H1 (cell line): ENCODE data around the gene ABHD4. TPM values are rescaled to one million over a fixed set of nuclear protein-coding genes. Genes with fewer than 3 reads are reported as not detected.

Experiments
- CTCF ChIA-PET: fragments of 300-600 bp; sonication (Branson Sonifier 250); formaldehyde crosslinking; loops from one replicate; lab custom pipeline; 2021; ENCODE audit not compliant: partially characterized antibody; lab: Charles Lee
- POLR2A ChIA-PET: fragments of 300-600 bp; sonication (Branson Sonifier 250); formaldehyde crosslinking; loops from one replicate; lab custom pipeline; 2021; ENCODE audit warnings: inconsistent platforms; ENCODE audit not compliant: partially characterized antibody; lab: Charles Lee
- DNase-seq, 2 experiments: peaks; one replicate each; pipeline versions ENCODE4 v3.0.0 to v3.0.0-alpha.2; 2010 to 2022; ENCODE audit warnings: low spot score in 2 of 2, low read depth in 1 of 2, mixed read lengths in 1 of 2
- FAIRE-seq: peaks from 2 replicates; lab custom pipeline; 2011; peaks lifted over from hg19 to GRCh38; lab: Jason Lieb, UNC
- H2AFZ ChIP-seq: 2 replicates; pipeline ENCODE4 v1.8.1; 2012; ENCODE audit warnings: low read length, inconsistent platforms
- H2AK5ac ChIP-seq: 2 replicates; pipeline ENCODE4 v1.6.1; 2013; ENCODE audit warnings: low read depth, low read length
- H2BK120ac ChIP-seq: replicated peaks from 2 replicates; pipeline ENCODE3; 2013; ENCODE audit warnings: low read depth, low read length, inconsistent platforms
- H2BK12ac ChIP-seq: 2 replicates; pipeline ENCODE4 v1.6.1; 2013; ENCODE audit warnings: low read depth, low read length
- H2BK15ac ChIP-seq: 2 replicates; pipeline ENCODE4 v1.6.1; 2013; ENCODE audit warnings: low read length
- H2BK20ac ChIP-seq: 2 replicates; pipeline ENCODE4 v1.6.1; 2013; ENCODE audit warnings: low read length
- H2BK5ac ChIP-seq: 2 replicates; pipeline ENCODE4 v1.6.1; 2013; ENCODE audit warnings: low read depth, low read length
- H3K14ac ChIP-seq: 2 replicates; pipeline ENCODE4 v1.6.1; 2013; ENCODE audit warnings: inconsistent platforms; ENCODE audit not compliant: insufficient read length
- H3K18ac ChIP-seq: 2 replicates; pipeline ENCODE4 v1.6.1; 2013; ENCODE audit warnings: low read length; ENCODE audit errors: extremely low read depth
- H3K23ac ChIP-seq: 2 replicates; pipeline ENCODE4 v1.6.1; 2013; ENCODE audit warnings: inconsistent platforms; ENCODE audit not compliant: insufficient read length
- H3K23me2 ChIP-seq: 2 replicates; pipeline ENCODE4 v1.6.1; 2013; ENCODE audit warnings: low read depth, low read length
- H3K27ac ChIP-seq: 2 replicates; pipeline ENCODE4 v1.6.1; 2011; ENCODE audit warnings: low read depth, low read length, inconsistent platforms
- H3K27me3 ChIP-seq, 4 experiments: replicated peaks in 1 of 4; 1 replicate in 1 of 4; 2 replicates in 3 of 4; pipeline versions ENCODE4 v1.6.1 to v1.8.1; 2011 to 2013; ENCODE audit warnings: low read length in 3 of 4, mild to moderate bottlenecking in 3 of 4, inconsistent platforms in 2 of 4, mixed read lengths in 2 of 4, moderate library complexity in 1 of 4; ENCODE audit not compliant: control insufficient read depth in 3 of 4, insufficient read depth in 3 of 4; ENCODE audit errors: extremely low read depth in 1 of 4
- H3K36me3 ChIP-seq, 4 experiments: 2 replicates each; pipeline versions ENCODE4 v1.6.1 to v1.8.1; 2011 to 2013; ENCODE audit warnings: mild to moderate bottlenecking in 4 of 4, low read length in 3 of 4, moderate library complexity in 2 of 4, control low read depth in 1 of 4, inconsistent platforms in 1 of 4; ENCODE audit not compliant: insufficient read depth in 4 of 4, control insufficient read depth in 2 of 4
- H3K4ac ChIP-seq: replicated peaks from 2 replicates; pipeline ENCODE3; 2013; ENCODE audit warnings: low read length, low read depth, mixed read lengths, inconsistent platforms; ENCODE audit not compliant: insufficient read length
- H3K4me1 ChIP-seq, 4 experiments: replicated peaks in 1 of 4; 1 replicate in 1 of 4; 2 replicates in 3 of 4; pipeline versions ENCODE4 v1.6.1 to v1.8.1; 2011 to 2013; ENCODE audit warnings: low read length in 3 of 4, inconsistent platforms in 2 of 4, mixed read lengths in 1 of 4; ENCODE audit not compliant: insufficient read depth in 4 of 4, control insufficient read depth in 3 of 4
- H3K4me2 ChIP-seq, 2 experiments: 2 replicates each; pipeline versions ENCODE4 v1.6.1 to v1.8.1; 2011 to 2013; ENCODE audit warnings: low read depth in 2 of 2, low read length in 2 of 2, control low read depth in 1 of 2, inconsistent platforms in 1 of 2, mild to moderate bottlenecking in 1 of 2; ENCODE audit not compliant: insufficient read depth in 1 of 2
- H3K4me3 ChIP-seq, 4 experiments: fragments of 200-600, 300-600 bp in 1 of 4; sonication (generic), shearing (Covaris generic), sonication (Bioruptor Twin) in 1 of 4; 2 replicates each; pipeline versions ENCODE4 v1.5.1 to v1.8.1; 2011 to 2016; ENCODE audit warnings: low read length in 4 of 4, low read depth in 3 of 4, control low read depth in 2 of 4, inconsistent platforms in 2 of 4, mild to moderate bottlenecking in 2 of 4, mixed read lengths in 1 of 4, moderate library complexity in 1 of 4; ENCODE audit not compliant: insufficient read depth in 2 of 4; ENCODE audit errors: extremely low read depth in 1 of 4
- H3K56ac ChIP-seq: replicated peaks from 2 replicates; pipeline ENCODE3; 2013; ENCODE audit warnings: low read depth, mild to moderate bottlenecking, mixed read lengths, low read length, inconsistent platforms; ENCODE audit not compliant: insufficient read length
- H3K79me1 ChIP-seq: 2 replicates; pipeline ENCODE4 v1.6.1; 2013; ENCODE audit warnings: low read depth, low read length, control low read depth
- H3K79me2 ChIP-seq, 2 experiments: 2 replicates each; pipeline versions ENCODE4 v1.6.1 to v1.8.1; 2012 to 2013; ENCODE audit warnings: low read length in 2 of 2, mild to moderate bottlenecking in 2 of 2, inconsistent platforms in 1 of 2; ENCODE audit not compliant: insufficient read depth in 2 of 2, control insufficient read depth in 1 of 2
- H3K9ac ChIP-seq, 4 experiments: replicated peaks in 1 of 4; 1 replicate in 1 of 4; 2 replicates in 3 of 4; pipeline versions ENCODE4 v1.6.1 to v1.8.1; 2011 to 2013; ENCODE audit warnings: low read depth in 3 of 4, low read length in 3 of 4, control low read depth in 2 of 4, mild to moderate bottlenecking in 2 of 4, moderate library complexity in 2 of 4, inconsistent platforms in 1 of 4; ENCODE audit errors: extremely low read depth in 1 of 4
- H3K9me3 ChIP-seq, 2 experiments: 2 replicates each; pipeline versions ENCODE4 v1.6.1 to v1.8.1; 2012 to 2013; ENCODE audit warnings: mild to moderate bottlenecking in 2 of 2, moderate library complexity in 2 of 2, control low read depth in 1 of 2, inconsistent platforms in 1 of 2, low read depth in 1 of 2, low read length in 1 of 2, mixed read lengths in 1 of 2; ENCODE audit not compliant: insufficient read depth in 2 of 2
- H4K20me1 ChIP-seq, 2 experiments: replicated peaks in 1 of 2; 2 replicates each; pipeline versions ENCODE3 to v1.8.1; 2011 to 2013; ENCODE audit warnings: inconsistent platforms in 2 of 2, low read length in 2 of 2, mild to moderate bottlenecking in 1 of 2; ENCODE audit not compliant: insufficient read depth in 2 of 2, control insufficient read depth in 1 of 2
- H4K5ac ChIP-seq: 2 replicates; pipeline ENCODE4 v1.6.1; 2013; ENCODE audit warnings: low read length, low read depth, mixed read lengths, inconsistent platforms; ENCODE audit not compliant: insufficient read length
- H4K8ac ChIP-seq: 2 replicates; pipeline ENCODE4 v1.8.0; 2013; ENCODE audit warnings: mild to moderate bottlenecking, moderate library complexity, low read length, inconsistent platforms; ENCODE audit not compliant: insufficient read depth; ENCODE audit errors: extremely low read depth
- H4K91ac ChIP-seq: replicated peaks from 2 replicates; pipeline ENCODE3; 2013; ENCODE audit warnings: low read length, mixed read lengths, inconsistent platforms; ENCODE audit not compliant: insufficient read length
- CBX8 ChIP-seq: fragments of 300-800, 300-1000 bp; sonication (generic); IDR thresholded peaks from 2 replicates; pipeline ENCODE4 v1.7.1; 2016; ENCODE audit warnings: low read depth, low read length, borderline replicate concordance
- CHD1 ChIP-seq: IDR thresholded peaks from 2 replicates; pipeline ENCODE4 v1.6.1; 2012; ENCODE audit warnings: low read depth, low read length, improper control_type of control experiment
- CREB1 ChIP-seq: IDR thresholded peaks from 2 replicates; pipeline ENCODE4 v1.6.1; 2012; ENCODE audit warnings: inconsistent platforms
- EP300 ChIP-seq, 2 experiments: IDR thresholded peaks; 1 replicate in 1 of 2; 2 replicates in 1 of 2; pipeline ENCODE4 v1.6.1; 2011 to 2012; ENCODE audit warnings: low read depth in 2 of 2, low read length in 2 of 2, mild to moderate bottlenecking in 2 of 2, borderline replicate concordance in 1 of 2, inconsistent platforms in 1 of 2, moderate library complexity in 1 of 2
- JUND ChIP-seq: IDR thresholded peaks from 2 replicates; pipeline ENCODE4 v1.6.1; 2011; ENCODE audit warnings: mild to moderate bottlenecking, improper control_type of control experiment, low read length
- POLR2A ChIP-seq, 2 experiments: IDR thresholded peaks; 1 replicate in 1 of 2; 2 replicates in 1 of 2; pipeline ENCODE4 v1.6.1; 2011; ENCODE audit warnings: low read depth in 2 of 2, low read length in 2 of 2, mild to moderate bottlenecking in 2 of 2; ENCODE audit errors: control extremely low read depth in 1 of 2
- RXRA ChIP-seq: IDR thresholded peaks from 2 replicates; pipeline ENCODE4 v1.6.1; 2011; ENCODE audit warnings: low read depth, mild to moderate bottlenecking, low read length, moderate library complexity; ENCODE audit not compliant: insufficient read depth
- SIX5 ChIP-seq: IDR thresholded peaks from 2 replicates; pipeline ENCODE4 v1.6.1; 2011; ENCODE audit warnings: mild to moderate bottlenecking, low read depth, low read length
- SUZ12 ChIP-seq: fragments of 200-600 bp; sonication (generic); IDR thresholded peaks from 2 replicates; pipeline ENCODE4 v1.6.1; 2012; ENCODE audit warnings: mild to moderate bottlenecking, inconsistent platforms, low read length, moderate library complexity, mixed read lengths
- YY1 ChIP-seq: IDR thresholded peaks from 2 replicates; pipeline ENCODE4 v1.6.1; 2011; ENCODE audit warnings: low read depth, mild to moderate bottlenecking, low read length
- ZNF274 ChIP-seq: IDR thresholded peaks from 2 replicates; pipeline ENCODE4 v1.7.0; 2012; ENCODE audit warnings: low read length, borderline replicate concordance; ENCODE audit errors: extremely low read depth
- WGBS, 2 experiments: shearing (Covaris generic) in 1 of 2; methylation state at CpG; one replicate each; pipeline versions ENCODE4 v1.1.6 to v1.1.7; 2013 to 2015; ENCODE audit warnings: low lambda C conversion rate in 2 of 2, mixed read lengths in 2 of 2, inconsistent platforms in 1 of 2, low coverage in 1 of 2, missing lambda C conversion rate in 1 of 2; ENCODE audit not compliant: insufficient replicate concordance in 2 of 2, insufficient coverage in 1 of 2, insufficient read length in 1 of 2; ENCODE audit errors: extremely low coverage in 1 of 2, missing lambda C conversion rate in 1 of 2; 5-methylcytosine and 5-hydroxymethylcytosine counted together
- polyA plus RNA-seq, 7 experiments: library from polyadenylated mRNA; depleted of rRNA in 3 of 7; stranded (reverse) in 5 of 7; unstranded in 2 of 7; fragments of >200 nt in 5 of 7; fragments of 200-250 nt in 2 of 7; gene quantifications; 1 replicate in 5 of 7; 2 replicates in 1 of 7; 4 replicates in 1 of 7; pipeline versions ENCODE4 v1.2.1 to v1.2.3, GENCODE V29; 2011 to 2013; ENCODE audit warnings: missing spikeins in 2 of 7, mixed read lengths in 2 of 7
- total RNA-seq: library from RNA; stranded (reverse); fragmentation: NEBNext Ultra II Directional; extraction: Animal tissue kit (Norgen Biotek cat#: 25700); gene quantifications from 2 replicates; pipeline ENCODE4 v1.2.1, GENCODE V29; 2021
- TF ChIP-seq, protein P1 (sequence below), 3 experiments: IDR thresholded peaks; 1 replicate in 2 of 3; 2 replicates in 1 of 3; pipeline versions ENCODE4 v1.5.1 to v1.6.1; 2011; ENCODE audit warnings: low read length in 3 of 3, mild to moderate bottlenecking in 3 of 3, inconsistent platforms in 2 of 3, low read depth in 1 of 3, moderate library complexity in 1 of 3; ENCODE audit not compliant: insufficient read depth in 1 of 3; ENCODE audit errors: control extremely low read depth in 1 of 3

ABHD4 gene
- total and polyA plus RNA-seq, 2 of the 8 experiments (the other 6 are each of a cell fraction or from before 2014, with no cell fraction given): 32.4 to 42.9 TPM

GRCh38 chr14:22559041-22559440 is 39.1 kb upstream of the ABHD4 start:
- H4K5ac ChIP-seq: no peak overlapping the region
- H3K27ac ChIP-seq: no peak overlapping the region
- H4K20me1 ChIP-seq: no peaks in the 10 kb centered on the region
- 0 out of 2 replicates have a peak overlapping the region, but pooled peaks have one; percentile 42 for H2BK5ac ChIP-seq
- H2BK20ac ChIP-seq: no peak overlapping the region
- H3K4me3 ChIP-seq: no peak overlapping the region
- no peak overlapping the region for H4K91ac ChIP-seq
- no peak overlapping the region for H4K8ac ChIP-seq
- no peaks in the 10 kb centered on the region for H3K79me2 ChIP-seq
- 100% methylated on average over 1 of the region's 1 CpG; no CpG with 5 or more reads in 1 of the 2 experiments for WGBS, 2 experiments
- FAIRE-seq (no peak), DNase-seq (no peak)
- no peak overlapping the region for H3K4me2 ChIP-seq
- H2BK12ac ChIP-seq: peak overlapping the region; percentile 20
- no peak overlapping the region for H3K9ac ChIP-seq
- CTCF ChIA-PET: interaction anchor here (0.7 to 5.7 kb wide), 29 partner anchors 8 to 485 kb away, joined by 3 to 68 read pairs (median 4); partner anchors contain the start of genes DAD1 and PRMT5
- no peak overlapping the region for H3K4ac ChIP-seq
- no peaks in the 10 kb centered on the region for H3K27me3 ChIP-seq
- H3K36me3 ChIP-seq: peaks cover 0 to 2% (median under 1%) of the 10 kb centered on the region in 4 experiments; a peak in 3 of 8 replicates
- no peak overlapping the region for H3K18ac ChIP-seq
- no peak overlapping the region for H2BK120ac ChIP-seq
- POLR2A ChIA-PET: interaction anchor here (0.9 to 3.1 kb wide), 2 partner anchors 11 to 34 kb away, joined by 3 to 13 read pairs; no protein-coding TSS in a partner anchor
- 0 out of 2 replicates have a peak overlapping the region, but pooled peaks have one; percentile 1 for H2BK15ac ChIP-seq
- H3K14ac ChIP-seq: no peak overlapping the region
- no peak overlapping the region for H3K23ac ChIP-seq
- H3K4me1 ChIP-seq: peaks cover 0 to 10% (median 6%) of the 10 kb centered on the region in 4 experiments; a peak in 6 of 7 replicates
- no peaks in the 10 kb centered on the region for H3K9me3 ChIP-seq
- no peak overlapping the region for H2AK5ac ChIP-seq
- H3K79me1 ChIP-seq: no peaks in the 10 kb centered on the region
- no peak overlapping the region for H3K56ac ChIP-seq
- 0 out of 2 replicates have a peak overlapping the region, but pooled peaks have one; percentile 4 for H2AFZ ChIP-seq
- no peaks in the 10 kb centered on the region for H3K23me2 ChIP-seq
- TF ChIP-seq EP300 (IDR thresholded peaks at IDR 0.05; ENCODE audit: borderline replicate concordance in 1 of 2, low read depth in 2 of 2, low read length in 2 of 2) (no peak), CHD1 (no peak), SUZ12 (no peak), POLR2A (IDR thresholded peaks at IDR 0.05; ENCODE audit: control extremely low read depth in 1 of 2, low read depth in 2 of 2, low read length in 2 of 2) (no peak), JUND (no peak), RXRA (no peak), CREB1 (no peak), CBX8 (no peak), YY1 (no peak), ZNF274 (no peak), SIX5 (no peak)
- TF ChIP-seq, protein P1, sequence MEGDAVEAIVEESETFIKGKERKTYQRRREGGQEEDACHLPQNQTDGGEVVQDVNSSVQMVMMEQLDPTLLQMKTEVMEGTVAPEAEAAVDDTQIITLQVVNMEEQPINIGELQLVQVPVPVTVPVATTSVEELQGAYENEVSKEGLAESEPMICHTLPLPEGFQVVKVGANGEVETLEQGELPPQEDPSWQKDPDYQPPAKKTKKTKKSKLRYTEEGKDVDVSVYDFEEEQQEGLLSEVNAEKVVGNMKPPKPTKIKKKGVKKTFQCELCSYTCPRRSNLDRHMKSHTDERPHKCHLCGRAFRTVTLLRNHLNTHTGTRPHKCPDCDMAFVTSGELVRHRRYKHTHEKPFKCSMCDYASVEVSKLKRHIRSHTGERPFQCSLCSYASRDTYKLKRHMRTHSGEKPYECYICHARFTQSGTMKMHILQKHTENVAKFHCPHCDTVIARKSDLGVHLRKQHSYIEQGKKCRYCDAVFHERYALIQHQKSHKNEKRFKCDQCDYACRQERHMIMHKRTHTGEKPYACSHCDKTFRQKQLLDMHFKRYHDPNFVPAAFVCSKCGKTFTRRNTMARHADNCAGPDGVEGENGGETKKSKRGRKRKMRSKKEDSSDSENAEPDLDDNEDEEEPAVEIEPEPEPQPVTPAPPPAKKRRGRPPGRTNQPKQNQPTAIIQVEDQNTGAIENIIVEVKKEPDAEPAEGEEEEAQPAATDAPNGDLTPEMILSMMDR (IDR thresholded peaks at IDR 0.05; ENCODE audit: control extremely low read depth in 1 of 3, insufficient read depth in 1 of 3, low read depth in 1 of 3, low read length in 3 of 3): no peak
